ENCODE data around the gene S100PBP. TPM values are rescaled to one million over a fixed set of nuclear protein-coding genes. Genes with fewer than 3 reads are reported as not detected.
A peak's percentile ranks its signal among the peaks of the same experiment; 100 is the strongest.

The S100PBP gene
- total and polyA plus RNA-seq, 8 donors, result 2.9 to 253 (median 19.8) TPM

DNA sequence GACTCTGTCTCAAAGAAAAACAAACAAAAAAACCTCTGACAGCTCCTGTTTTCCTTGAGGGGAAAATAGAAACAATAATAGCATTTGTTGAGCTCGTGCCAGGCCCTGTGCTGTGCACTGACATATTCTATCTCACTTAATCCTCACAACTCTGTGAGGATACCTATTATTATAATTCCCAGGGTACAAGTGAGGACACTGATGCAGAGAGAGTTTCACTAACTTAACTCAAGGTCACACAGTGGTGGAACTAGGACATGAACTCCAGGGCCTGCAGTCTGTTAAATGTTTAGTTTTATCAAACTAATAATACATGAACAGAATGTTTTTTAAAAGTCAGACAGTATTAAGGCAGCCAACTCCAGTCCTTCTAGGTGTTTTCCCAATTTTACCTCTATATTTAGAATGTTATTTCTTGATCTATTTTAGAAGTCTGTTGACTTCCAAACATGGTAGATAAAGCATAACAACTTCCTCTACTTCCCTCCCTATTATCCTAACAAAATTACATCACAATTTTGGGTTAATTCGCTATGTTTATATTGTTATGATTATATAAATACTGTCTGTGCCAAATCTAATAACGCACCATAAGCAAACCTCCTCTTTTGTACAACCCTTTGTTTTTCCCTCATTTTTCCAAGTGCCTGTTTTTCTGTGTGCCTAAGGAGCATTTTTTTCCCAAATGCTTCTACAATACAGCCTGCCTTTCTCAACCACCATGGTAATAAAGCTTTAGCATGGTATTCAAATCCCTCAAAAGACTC, 48.4 kb downstream of the S100PBP start:
- no peak for DNase-seq
- H3K27ac ChIP-seq, result peak overlapping the region in 1 of 5 donors; percentile 42

DNA sequence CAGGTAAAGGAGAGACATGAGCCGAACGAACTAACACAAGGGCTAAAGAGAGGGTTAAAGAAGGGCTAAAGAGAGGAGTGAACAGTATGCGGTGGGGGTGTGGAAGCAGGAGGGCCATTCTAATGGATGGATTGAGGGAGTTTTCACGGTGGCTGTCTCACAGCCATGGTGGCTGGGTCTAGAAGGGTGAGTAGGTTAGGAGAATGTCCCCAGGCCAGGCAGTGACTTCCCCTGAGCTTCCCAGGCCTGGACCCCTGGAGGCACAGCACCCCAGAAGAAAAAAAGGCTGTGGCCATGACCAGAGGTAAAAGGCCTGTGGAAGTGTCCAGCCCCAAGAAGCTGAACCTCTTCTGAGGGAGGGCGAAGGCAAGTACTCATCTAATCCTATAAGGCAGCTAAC, 49.7 kb downstream of the S100PBP start:
- WGBS, 5 donors, result 87 to 92% (median 88%) methylated on average over 5 of the region's 5 CpGs
- peaks cover 0 to 36% (median 26%) of the 10 kb centered on the region in 4 donors for H3K36me3 ChIP-seq
- H3K4me3 ChIP-seq, result no peak overlapping the region

More for the DNA sequence above, 48.4 kb downstream of the S100PBP start:
- H3K27me3 ChIP-seq, result peaks cover 0 to 13% (median 6%) of the 10 kb centered on the region in 3 donors
- intact Hi-C loops (cut with DNase I; ENCODE audit: low total_unique reads), result no loop called here
- H3K9me3 ChIP-seq, result no peaks in the 10 kb centered on the region
- H3K4me1 ChIP-seq, result peaks cover 7 to 34% (median 20%) of the 10 kb centered on the region in 4 donors
- no peak overlapping the region for H3K4me3 ChIP-seq
- no peak for TF ChIP-seq POLR2AphosphoS5 (IDR thresholded peaks at IDR 0.05)
- TF ChIP-seq, protein P1, sequence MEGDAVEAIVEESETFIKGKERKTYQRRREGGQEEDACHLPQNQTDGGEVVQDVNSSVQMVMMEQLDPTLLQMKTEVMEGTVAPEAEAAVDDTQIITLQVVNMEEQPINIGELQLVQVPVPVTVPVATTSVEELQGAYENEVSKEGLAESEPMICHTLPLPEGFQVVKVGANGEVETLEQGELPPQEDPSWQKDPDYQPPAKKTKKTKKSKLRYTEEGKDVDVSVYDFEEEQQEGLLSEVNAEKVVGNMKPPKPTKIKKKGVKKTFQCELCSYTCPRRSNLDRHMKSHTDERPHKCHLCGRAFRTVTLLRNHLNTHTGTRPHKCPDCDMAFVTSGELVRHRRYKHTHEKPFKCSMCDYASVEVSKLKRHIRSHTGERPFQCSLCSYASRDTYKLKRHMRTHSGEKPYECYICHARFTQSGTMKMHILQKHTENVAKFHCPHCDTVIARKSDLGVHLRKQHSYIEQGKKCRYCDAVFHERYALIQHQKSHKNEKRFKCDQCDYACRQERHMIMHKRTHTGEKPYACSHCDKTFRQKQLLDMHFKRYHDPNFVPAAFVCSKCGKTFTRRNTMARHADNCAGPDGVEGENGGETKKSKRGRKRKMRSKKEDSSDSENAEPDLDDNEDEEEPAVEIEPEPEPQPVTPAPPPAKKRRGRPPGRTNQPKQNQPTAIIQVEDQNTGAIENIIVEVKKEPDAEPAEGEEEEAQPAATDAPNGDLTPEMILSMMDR (IDR thresholded peaks at IDR 0.05), result no peak
- no peak for TF ChIP-seq POLR2A (IDR thresholded peaks at IDR 0.05)
- TF ChIP-seq EP300 (IDR thresholded peaks at IDR 0.05), result no peak
- H3K36me3 ChIP-seq, result peaks cover 0 to 48% (median 37%) of the 10 kb centered on the region in 4 donors
- WGBS, 5 donors, result 28 to 44% (median 35%) methylated on average over 3 of the region's 3 CpGs

DNA sequence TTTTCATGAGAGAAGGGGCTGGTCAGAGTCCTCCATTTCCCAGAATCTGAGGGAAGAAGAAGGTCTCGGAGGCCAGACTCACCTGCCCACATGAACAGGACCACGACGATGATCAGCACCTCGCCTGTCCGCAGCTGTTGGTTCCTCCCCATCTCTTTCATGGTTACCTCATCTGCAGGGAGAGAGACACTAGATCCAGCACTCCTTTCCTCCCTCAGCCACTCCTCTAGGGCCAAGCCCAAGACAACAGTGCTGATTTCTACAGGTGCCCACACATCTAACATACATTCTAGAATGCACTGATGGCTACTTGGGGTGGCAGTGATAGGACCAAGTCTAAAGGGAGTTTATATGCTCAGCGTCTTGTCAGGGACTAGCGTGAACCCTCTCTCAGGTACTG, 50.2 kb downstream of the S100PBP start:
- H3K4me3 ChIP-seq, result no peak overlapping the region
- WGBS, 5 donors, result 87 to 97% (median 93%) methylated on average over 7 of the region's 7 CpGs
- no peak for DNase-seq
- H3K27ac ChIP-seq, result no peak overlapping the region
- TF ChIP-seq POLR2A (IDR thresholded peaks at IDR 0.05) (no peak), EP300 (IDR thresholded peaks at IDR 0.05) (no peak), POLR2AphosphoS5 (IDR thresholded peaks at IDR 0.05) (no peak)
- TF ChIP-seq, protein P1 (IDR thresholded peaks at IDR 0.05), result no peak
- H3K9me3 ChIP-seq, result no peaks in the 10 kb centered on the region
- H3K27me3 ChIP-seq, result peaks cover 0 to 31% (median 24%) of the 10 kb centered on the region in 3 donors
- H3K36me3 ChIP-seq, result peaks cover 0 to 31% (median 21%) of the 10 kb centered on the region in 4 donors
- intact Hi-C loops (cut with DNase I; ENCODE audit: low total_unique reads), result no loop called here
- peaks cover 12 to 42% (median 28%) of the 10 kb centered on the region in 4 donors for H3K4me1 ChIP-seq

More for the DNA sequence above, 49.7 kb downstream of the S100PBP start:
- no peak overlapping the region for H3K27ac ChIP-seq
- intact Hi-C loops (cut with DNase I; ENCODE audit: low total_unique reads), result no loop called here
- H3K27me3 ChIP-seq, result peaks cover 0 to 26% (median 19%) of the 10 kb centered on the region in 3 donors
- peaks cover 12 to 38% (median 23%) of the 10 kb centered on the region in 4 donors for H3K4me1 ChIP-seq
- H3K9me3 ChIP-seq, result no peaks in the 10 kb centered on the region
- no peak for DNase-seq
- TF ChIP-seq, protein P1 (IDR thresholded peaks at IDR 0.05), result no peak
- TF ChIP-seq EP300 (IDR thresholded peaks at IDR 0.05), result no peak
- no peak for TF ChIP-seq POLR2A (IDR thresholded peaks at IDR 0.05)
- no peak for TF ChIP-seq POLR2AphosphoS5 (IDR thresholded peaks at IDR 0.05)

DNA sequence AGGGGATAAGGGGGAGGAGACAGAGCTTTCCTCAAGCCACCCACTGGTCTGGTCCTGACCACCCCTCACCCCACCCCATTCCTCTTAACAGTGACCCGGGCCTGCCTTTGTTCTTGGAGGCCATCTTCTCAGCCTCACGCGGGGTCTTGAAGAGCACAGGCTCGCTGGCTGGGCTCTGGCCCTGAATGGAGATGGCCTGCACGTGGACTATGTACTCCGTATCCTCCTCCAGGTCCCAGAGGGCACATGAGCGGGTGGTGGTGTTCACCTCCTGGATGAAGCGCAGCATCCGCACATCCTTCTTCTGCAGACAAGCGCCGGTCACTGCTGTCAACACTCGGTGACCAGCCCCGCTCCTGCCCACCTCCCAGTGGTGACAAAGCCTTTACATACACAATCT, 50.6 kb downstream of the S100PBP start:
- no peak for DNase-seq
- intact Hi-C loops (cut with DNase I; ENCODE audit: low total_unique reads), result no loop called here
- WGBS, 5 donors, result 92 to 94% (median 94%) methylated on average over 13 of the region's 13 CpGs

More for the DNA sequence above, 50.6 kb downstream of the S100PBP start:
- H3K4me1 ChIP-seq, result peaks cover 12 to 45% (median 31%) of the 10 kb centered on the region in 4 donors
- peaks cover 0 to 35% (median 24%) of the 10 kb centered on the region in 3 donors for H3K27me3 ChIP-seq
- H3K36me3 ChIP-seq, result peaks cover 0 to 27% (median 17%) of the 10 kb centered on the region in 4 donors
- TF ChIP-seq EP300 (IDR thresholded peaks at IDR 0.05) (no peak), POLR2AphosphoS5 (IDR thresholded peaks at IDR 0.05) (no peak), POLR2A (IDR thresholded peaks at IDR 0.05) (no peak)
- TF ChIP-seq, protein P1 (IDR thresholded peaks at IDR 0.05), result no peak
- H3K4me3 ChIP-seq, result no peak overlapping the region
- H3K9me3 ChIP-seq, result no peaks in the 10 kb centered on the region
- H3K27ac ChIP-seq, result no peak overlapping the region

Measured in stomach (tissue), 9 donors.